Measurements from ENCODE around the gene REEP6.
A peak's percentile ranks its signal among the peaks of the same experiment; 100 is the strongest.

DNA sequence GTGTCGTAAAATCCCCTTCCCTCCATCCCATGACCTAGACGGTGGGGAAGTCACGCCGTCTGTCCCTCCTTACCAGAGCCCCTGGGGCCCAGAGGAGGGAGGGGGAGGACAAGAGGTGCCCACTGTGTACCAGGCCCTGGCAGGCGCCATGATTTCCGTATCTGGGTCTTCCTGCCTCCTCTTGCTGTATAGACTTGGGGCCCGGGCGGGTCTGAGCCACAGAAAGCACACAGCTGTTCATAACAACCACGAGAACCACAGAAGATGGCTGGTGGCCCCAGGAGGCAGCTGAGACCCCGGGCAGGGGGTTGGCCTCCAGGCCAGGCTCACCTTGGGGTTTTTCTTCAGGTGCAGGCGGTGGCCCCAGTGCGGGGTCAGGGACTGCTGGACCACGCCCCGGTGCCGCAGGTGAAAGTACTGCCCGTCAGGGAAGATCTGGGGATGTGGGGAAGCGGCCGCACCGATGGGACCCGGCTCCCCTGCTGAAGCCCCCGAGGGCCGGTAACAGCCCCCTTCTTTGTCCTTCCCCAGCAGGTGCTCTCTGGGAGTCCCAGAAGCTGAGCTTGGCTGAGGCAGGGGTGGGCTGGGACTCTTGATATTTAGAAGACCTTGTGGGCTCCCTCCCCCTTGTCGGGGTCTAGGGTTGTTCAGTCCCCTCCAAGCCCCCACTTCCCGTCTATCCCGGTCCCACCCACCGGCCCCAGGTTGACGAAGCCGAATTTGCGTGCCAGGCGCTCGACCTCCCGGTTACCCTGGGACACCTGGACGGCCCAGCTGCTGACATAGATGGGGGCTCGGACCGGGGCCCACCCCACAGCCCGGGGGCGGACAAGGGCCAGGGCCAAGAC is 1.3 kb upstream of the REEP6 start:
- TF ChIP-seq, protein P1, sequence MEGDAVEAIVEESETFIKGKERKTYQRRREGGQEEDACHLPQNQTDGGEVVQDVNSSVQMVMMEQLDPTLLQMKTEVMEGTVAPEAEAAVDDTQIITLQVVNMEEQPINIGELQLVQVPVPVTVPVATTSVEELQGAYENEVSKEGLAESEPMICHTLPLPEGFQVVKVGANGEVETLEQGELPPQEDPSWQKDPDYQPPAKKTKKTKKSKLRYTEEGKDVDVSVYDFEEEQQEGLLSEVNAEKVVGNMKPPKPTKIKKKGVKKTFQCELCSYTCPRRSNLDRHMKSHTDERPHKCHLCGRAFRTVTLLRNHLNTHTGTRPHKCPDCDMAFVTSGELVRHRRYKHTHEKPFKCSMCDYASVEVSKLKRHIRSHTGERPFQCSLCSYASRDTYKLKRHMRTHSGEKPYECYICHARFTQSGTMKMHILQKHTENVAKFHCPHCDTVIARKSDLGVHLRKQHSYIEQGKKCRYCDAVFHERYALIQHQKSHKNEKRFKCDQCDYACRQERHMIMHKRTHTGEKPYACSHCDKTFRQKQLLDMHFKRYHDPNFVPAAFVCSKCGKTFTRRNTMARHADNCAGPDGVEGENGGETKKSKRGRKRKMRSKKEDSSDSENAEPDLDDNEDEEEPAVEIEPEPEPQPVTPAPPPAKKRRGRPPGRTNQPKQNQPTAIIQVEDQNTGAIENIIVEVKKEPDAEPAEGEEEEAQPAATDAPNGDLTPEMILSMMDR (IDR thresholded peaks at IDR 0.05) = no peak
- peak in 1 of 2 donors; percentile 25 for TF ChIP-seq POLR2A (IDR thresholded peaks at IDR 0.05)
